K562 (cell line): ENCODE results near the gene LRRC71. TPM values are rescaled to one million over a fixed set of nuclear protein-coding genes. Genes with fewer than 3 reads are reported as not detected.

Experiments used
- ARNT ChIP-seq, 2 experiments: fragments of 450-650 bp; IDR thresholded peaks; 2 replicates each; pipeline ENCODE4 v1.6.1; 2016; ENCODE audit warnings: mild to moderate bottlenecking in 1 of 2
- CBFB ChIP-seq: sonication (generic); formaldehyde crosslinking; IDR thresholded peaks from 2 replicates; pipeline ENCODE4 v1.4.0; 2020; ENCODE audit warnings: mild to moderate bottlenecking, missing genetic modification reagents
- CBX5 ChIP-seq: IDR thresholded peaks from 2 replicates; pipeline ENCODE4 v1.6.1; 2014; ENCODE audit warnings: low read depth, borderline replicate concordance
- E2F4 ChIP-seq: sonication (generic); formaldehyde crosslinking; IDR thresholded peaks from 2 replicates; pipeline ENCODE4 v1.8.0; 2022; ENCODE audit warnings: mild to moderate bottlenecking, low read depth, missing genetic modification reagents
- EHMT2 ChIP-seq: fragments of 450-650 bp; IDR thresholded peaks from 2 replicates; pipeline ENCODE4 v1.6.1; 2018; ENCODE audit warnings: antibody characterized with exemption
- FOXA1 ChIP-seq: fragments of 450-650 bp; IDR thresholded peaks from 2 replicates; pipeline ENCODE4 v1.6.1; 2016; ENCODE audit warnings: mild to moderate bottlenecking, borderline replicate concordance
- GATAD2B ChIP-seq: fragments of 450-650 bp; IDR thresholded peaks from 2 replicates; pipeline ENCODE4 v1.6.1; 2017; ENCODE audit warnings: mild to moderate bottlenecking, borderline replicate concordance
- MAFK ChIP-seq: IDR thresholded peaks from 2 replicates; pipeline ENCODE4 v1.6.1; 2011; ENCODE audit warnings: low read length, improper control_type of control experiment
- PHF8 ChIP-seq: fragments of 200-600 bp; sonication (generic); IDR thresholded peaks from 2 replicates; pipeline ENCODE4 v1.6.1; 2012; ENCODE audit warnings: mixed run types, mild to moderate bottlenecking, inconsistent platforms, low read length, moderate library complexity, borderline replicate concordance
- PKNOX1 ChIP-seq: fragments of 450-650 bp; IDR thresholded peaks from 2 replicates; pipeline ENCODE4 v1.6.1; 2016
- PRMT5 ChIP-seq: sonication (generic); formaldehyde crosslinking; IDR thresholded peaks from 2 replicates; pipeline ENCODE4 v1.5.0; 2020; ENCODE audit warnings: missing genetic modification reagents
- RAD21 ChIP-seq, 2 experiments: fragments of 250-450 bp in 1 of 2; fragments of 450-650 bp in 1 of 2; sonication (Bioruptor Pico) in 1 of 2; formaldehyde crosslinking in 1 of 2; IDR thresholded peaks in 1 of 2; conservative IDR thresholded peaks in 1 of 2; 2 replicates each; pipeline versions ENCODE4 v1.4.0 to v1.8.0; 2020 to 2022; ENCODE audit warnings: mild to moderate bottlenecking in 2 of 2, moderate library complexity in 1 of 2
- RREB1 ChIP-seq: fragments of 250-450 bp; sonication (Bioruptor Pico); IDR thresholded peaks from 2 replicates; pipeline ENCODE4 v1.4.0; 2020
- SMARCC2 ChIP-seq: fragments of 450-650 bp; IDR thresholded peaks from 2 replicates; pipeline ENCODE4 v1.6.1; 2017; ENCODE audit warnings: antibody characterized with exemption, moderate library complexity, mild to moderate bottlenecking, low read depth
- STAT5A ChIP-seq: IDR thresholded peaks from 2 replicates; pipeline ENCODE4 v1.6.1; 2012; ENCODE audit warnings: low read length, inconsistent platforms, borderline replicate concordance
- TCF15 ChIP-seq: fragments of 250-450 bp; sonication (Bioruptor Pico); IDR thresholded peaks from 2 replicates; pipeline ENCODE4 v1.8.0; 2022; ENCODE audit warnings: moderate library complexity, mild to moderate bottlenecking, inconsistent platforms
- TEAD2 ChIP-seq: fragments of 450-650 bp; IDR thresholded peaks from 2 replicates; pipeline ENCODE4 v1.6.1; 2016; ENCODE audit warnings: missing genetic modification characterization, control low read depth, missing compliant biosample characterization
- ZBTB17 ChIP-seq: fragments of 450-650 bp; formaldehyde crosslinking; IDR thresholded peaks from 2 replicates; pipeline ENCODE4 v1.4.0; 2020; ENCODE audit warnings: mild to moderate bottlenecking
- ZBTB7A ChIP-seq: IDR thresholded peaks from 2 replicates; pipeline ENCODE4 v1.6.1; 2011; ENCODE audit warnings: low read depth, mild to moderate bottlenecking, low read length, moderate library complexity, borderline replicate concordance; ENCODE audit not compliant: control insufficient read depth
- ZNF584 ChIP-seq: fragments of 200-800 bp; sonication (Bioruptor generic); IDR thresholded peaks from 2 replicates; pipeline ENCODE4 v1.6.1; 2016; ENCODE audit warnings: low read depth, mild to moderate bottlenecking, missing genetic modification characterization, missing compliant biosample characterization
- ZSCAN32 ChIP-seq: fragments of 450-650 bp; formaldehyde crosslinking; IDR thresholded peaks from 2 replicates; pipeline ENCODE4 v1.4.0; 2020; ENCODE audit warnings: mild to moderate bottlenecking, moderate library complexity
- polyA plus RNA-seq, 8 experiments: library from polyadenylated mRNA; depleted of rRNA in 4 of 8; stranded (reverse) in 5 of 8; unstranded in 3 of 8; fragments of >200 nt; fragmentation: Nextera tagmentation in 2 of 8; fragmentation: Illumina TruSeq in 1 of 8; extraction: Ambion mirVana in 2 of 8; extraction: Trizol in 1 of 8; gene quantifications; 2 replicates each; pipeline versions ENCODE4 v1.2.1 to v1.2.3, GENCODE V29; 2011 to 2014; ENCODE audit warnings: inconsistent platforms in 1 of 8, missing spikeins in 1 of 8
- total RNA-seq, 7 experiments: library from RNA; depleted of rRNA in 6 of 7; stranded (reverse); fragments of >200 nt in 6 of 7; fragmentation: Illumina TruSeq in 2 of 7; extraction: Trizol in 2 of 7; gene quantifications; 2 replicates each; pipeline versions ENCODE4 v1.2.1 to v1.2.3, GENCODE V29; 2011 to 2021; ENCODE audit warnings: low replicate concordance in 1 of 7

LRRC71 gene
- total and polyA plus RNA-seq, 9 of the 15 experiments (the other 6 are each of a cell fraction or from before 2014, with no cell fraction given): 0.06 to 1.2 (median 0.51) TPM; not detected in 1

DNA sequence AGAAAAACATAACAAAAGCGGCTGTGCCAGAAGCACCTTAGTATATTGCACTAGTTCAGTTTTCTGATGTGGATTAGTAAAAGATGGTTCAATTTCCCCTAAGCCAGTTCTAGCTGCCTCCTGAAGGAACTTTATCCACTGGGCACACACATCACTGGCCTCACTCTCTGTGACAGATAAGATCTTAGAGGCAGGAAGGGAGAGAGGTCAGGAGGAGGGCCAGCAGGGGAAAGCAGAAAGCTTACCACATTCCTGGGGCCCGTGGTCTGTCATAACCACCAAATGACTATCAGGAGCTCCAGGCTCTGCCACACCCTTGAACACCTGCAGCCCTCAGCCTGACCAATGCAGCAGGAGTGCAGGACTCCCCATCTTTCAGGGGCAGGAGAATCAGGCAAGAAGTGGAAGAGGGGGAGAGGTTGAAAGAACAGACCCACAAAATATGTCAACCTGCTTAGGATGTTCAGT, 37.8 kb downstream of the LRRC71 start (continued):
- peak; percentile 47; the same call in 1 of the 2 replicates for TF ChIP-seq PKNOX1
- TF ChIP-seq MAFK: no peak
- no peak for TF ChIP-seq FOXA1
- TF ChIP-seq TCF15 (CRISPR knock-in tag): 0 out of 2 replicates have a peak, but pooled peaks have one; percentile 57
- peak; percentile 88 for TF ChIP-seq TEAD2 (tag)
- TF ChIP-seq SMARCC2: peak; percentile 86
- TF ChIP-seq ZSCAN32 (CRISPR knock-in tag): no peak
- TF ChIP-seq CBFB (CRISPR knock-in tag): peak; percentile 83
- TF ChIP-seq GATAD2B: peak; percentile 80; the same call in 1 of the 2 replicates
- TF ChIP-seq PHF8: no peak
- TF ChIP-seq ZNF584 (CRISPR knock-in tag): peak; percentile 93
- TF ChIP-seq PRMT5 (CRISPR knock-in tag): no peak
- TF ChIP-seq RAD21 (CRISPR knock-in tag; conservative IDR thresholded peaks at IDR 0.05 in 1 of 2, IDR thresholded peaks at IDR 0.05 in 1 of 2): peak in 1 of 2 experiments; percentile 20; a peak in 1 of 4 replicates
- no peak for TF ChIP-seq EHMT2
- no peak for TF ChIP-seq CBX5
- 0 out of 2 replicates have a peak, but pooled peaks have one; percentile 22 for TF ChIP-seq ZBTB17 (CRISPR knock-in tag)
- TF ChIP-seq ARNT (IDR thresholded peaks at IDR 0.05): peak; percentile 68 to 84; a peak in 2 of 4 replicates
- no peak; the same call in 1 of the 2 replicates for TF ChIP-seq ZBTB7A
- TF ChIP-seq STAT5A: peak; percentile 89
- TF ChIP-seq E2F4: no peak
- 0 out of 2 replicates have a peak, but pooled peaks have one; percentile 44 for TF ChIP-seq RREB1 (CRISPR knock-in tag)
